Kidney epithelial cell (primary cell): ENCODE results near the gene C16orf95. TPM values are rescaled to one million over a fixed set of nuclear protein-coding genes. Genes with fewer than 3 reads are reported as not detected.
A peak's percentile ranks its signal among the peaks of the same experiment; 100 is the strongest.

Source experiments
- DNase-seq: peaks from one replicate; pipeline ENCODE4 v3.0.0-alpha.2; 2010; ENCODE audit warnings: low read depth
- H3K27me3 ChIP-seq: 2 replicates; pipeline ENCODE4 v1.6.0; 2011; ENCODE audit warnings: low read length; ENCODE audit not compliant: control insufficient read depth, insufficient read depth
- H3K36me3 ChIP-seq: 2 replicates; pipeline ENCODE4 v1.5.1; 2011; ENCODE audit warnings: low read length; ENCODE audit not compliant: control insufficient read depth, insufficient read depth
- H3K4me3 ChIP-seq: 2 replicates; pipeline ENCODE4 v1.5.1; 2011; ENCODE audit warnings: low read depth, mild to moderate bottlenecking, control low read depth, low read length
- CTCF ChIP-seq: IDR thresholded peaks from 2 replicates; pipeline ENCODE4 v1.5.1; 2011; ENCODE audit warnings: mild to moderate bottlenecking, moderate library complexity, low read length, control low read depth, inconsistent platforms; ENCODE audit not compliant: insufficient read depth, poor library complexity, severe bottlenecking
- total RNA-seq: library from RNA; depleted of rRNA; stranded (reverse); fragments of >200 nt; gene quantifications from 2 replicates; pipeline ENCODE4 v1.2.3, GENCODE V29; 2015

The C16orf95 gene
- total RNA-seq, 1 donor from 2014 or later: 1.7 TPM

DNA sequence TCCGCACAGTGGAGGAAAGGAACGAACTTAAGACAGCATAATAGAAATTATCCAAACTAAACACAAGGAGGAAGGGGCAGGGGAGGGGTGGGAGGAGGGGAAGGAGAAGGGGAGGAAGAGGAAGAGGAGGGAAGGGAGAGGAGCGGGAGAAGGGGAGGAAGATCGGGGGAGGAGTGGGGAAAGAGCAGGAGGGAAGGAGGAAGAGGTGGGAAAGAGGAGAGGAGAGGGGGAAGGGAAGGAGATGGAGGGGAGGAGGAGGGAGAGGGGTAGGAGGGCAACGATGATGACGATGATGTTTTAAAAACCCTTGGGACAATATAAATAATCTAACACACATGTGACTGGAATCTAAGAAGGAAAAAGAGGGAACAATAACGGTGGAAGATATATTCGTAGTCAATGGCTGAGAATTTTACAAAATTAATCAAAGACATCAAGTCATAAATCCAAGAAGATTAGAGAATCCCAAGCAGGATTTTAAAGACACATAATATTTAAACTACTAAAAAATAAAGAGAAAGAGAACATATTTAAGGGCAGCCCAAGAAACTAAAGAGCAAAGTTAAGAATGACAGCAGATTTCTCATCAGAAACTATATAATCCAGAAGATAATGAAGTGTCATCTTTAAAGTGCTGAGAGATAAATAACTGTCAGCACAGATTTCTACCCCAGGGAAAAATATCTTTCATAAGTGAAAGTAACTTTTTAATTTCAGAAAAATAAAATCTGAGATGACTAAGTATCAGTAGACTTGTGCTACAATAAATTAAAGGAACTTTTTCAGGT, 30.2 kb downstream of the C16orf95 start:
- TF ChIP-seq CTCF: no peak
- Histone ChIP-seq H3K36me3 (no peaks in the 10 kb centered on the region), H3K4me3 (no peak overlapping the region), H3K27me3 (no peaks in the 10 kb centered on the region)
- no peak for DNase-seq

- no peak for TF ChIP-seq CTCF
- Histone ChIP-seq H3K27me3 (no peaks in the 10 kb centered on the region), H3K36me3 (no peaks in the 10 kb centered on the region), H3K4me3 (no peak overlapping the region)
- no peak for DNase-seq
These were observed 33.0 kb downstream of the C16orf95 start for GRCh38 chr16:87284183-87284582.

DNA sequence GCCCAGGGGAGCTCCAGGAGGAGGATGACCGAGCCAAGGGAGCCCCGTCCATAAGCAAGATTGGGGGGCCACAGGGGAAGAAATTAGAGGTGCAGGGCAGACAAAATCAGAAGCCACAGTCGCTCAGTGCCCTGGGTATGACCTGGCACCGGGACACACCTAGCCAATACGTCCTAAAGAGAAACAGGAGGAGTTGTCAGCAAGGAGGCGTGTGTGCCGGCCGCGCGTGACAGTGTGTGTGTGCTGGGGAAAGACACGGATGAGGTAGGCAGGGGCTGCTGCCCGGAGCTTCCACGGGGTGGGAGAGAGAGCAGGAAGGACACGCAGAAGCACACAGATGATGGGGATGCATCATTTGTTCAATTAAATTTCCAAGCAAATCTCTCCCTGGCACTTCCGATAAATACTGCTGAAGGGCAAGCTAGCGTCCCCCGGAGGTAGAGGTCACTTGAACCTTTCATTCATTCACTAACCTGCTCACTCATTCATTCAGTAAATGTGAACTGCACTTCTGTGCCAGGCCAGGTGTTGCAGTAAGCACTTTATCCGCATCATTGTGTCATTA, 38.0 kb downstream of the C16orf95 start:
- Histone ChIP-seq H3K36me3 (no peaks in the 10 kb centered on the region), H3K4me3 (no peak overlapping the region), H3K27me3 (peaks cover 5% of the 10 kb centered on the region)
- no peak for DNase-seq
- TF ChIP-seq CTCF: no peak

DNA sequence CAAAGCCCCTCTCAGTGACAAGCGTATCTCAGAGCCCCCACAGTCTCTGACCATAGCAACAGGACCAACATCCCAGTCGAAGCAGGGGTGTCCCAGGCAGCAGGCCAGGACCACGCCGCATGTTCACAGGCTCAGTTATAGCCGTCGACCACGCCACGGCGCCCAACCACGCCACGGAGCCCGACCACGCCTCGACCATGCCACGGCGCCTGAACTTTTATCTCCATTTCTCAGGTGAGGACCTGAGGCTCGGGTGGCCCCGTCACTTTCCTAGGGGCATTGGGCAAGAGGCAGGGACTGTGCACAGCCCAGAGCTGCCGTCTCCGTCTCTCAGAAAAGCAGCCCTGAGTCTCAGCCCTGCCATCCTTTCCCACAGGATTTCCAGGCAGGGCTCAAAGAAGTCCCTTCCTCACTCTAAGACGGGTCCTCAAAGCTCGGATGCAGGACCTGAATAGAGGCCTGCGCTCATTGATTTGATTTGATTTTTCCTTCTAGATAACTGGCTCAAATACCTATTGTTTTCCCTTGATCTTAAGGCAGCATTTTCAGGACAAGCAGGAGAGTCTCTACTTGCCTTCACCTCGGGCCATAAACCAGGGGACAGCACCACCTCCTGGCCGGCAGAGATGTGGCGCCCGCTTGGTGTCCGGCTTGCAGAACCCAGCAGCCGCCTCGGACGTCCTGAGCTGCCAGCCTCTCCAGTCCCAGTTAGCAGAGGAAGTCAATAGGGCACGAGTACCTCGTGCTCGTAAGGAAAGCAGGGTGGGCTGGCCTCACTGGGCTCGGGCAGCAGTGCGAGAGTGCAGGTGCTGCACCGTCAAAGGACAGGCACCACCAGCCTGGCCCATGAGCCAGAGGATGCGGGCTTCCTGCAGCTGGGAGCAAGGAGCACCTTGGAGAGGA, 38.8 kb downstream of the C16orf95 start:
- no peak for DNase-seq
- Histone ChIP-seq H3K36me3 (no peaks in the 10 kb centered on the region), H3K4me3 (no peak overlapping the region), H3K27me3 (peaks cover 5% of the 10 kb centered on the region)
- peak; percentile 90 for TF ChIP-seq CTCF

DNA sequence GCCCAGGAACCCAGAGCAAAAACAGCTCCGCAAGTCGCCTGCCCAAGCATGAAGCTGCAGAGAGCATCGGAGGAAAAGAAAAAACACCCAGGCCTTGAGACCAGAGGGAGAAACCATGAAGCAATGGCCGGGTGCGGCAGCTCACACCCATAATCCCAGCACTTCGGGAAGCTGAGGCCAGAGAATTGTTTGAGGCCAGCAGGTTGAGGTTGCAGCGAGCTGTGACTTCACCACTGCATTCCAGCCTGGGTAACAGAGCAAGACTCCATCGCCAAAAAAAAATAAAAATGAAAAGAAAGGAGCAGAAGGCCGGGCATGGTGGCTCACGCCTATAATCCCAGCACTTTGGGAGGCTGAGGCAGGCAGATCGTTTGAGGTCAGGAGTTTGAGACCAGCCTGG, 40.3 kb downstream of the C16orf95 start:
- Histone ChIP-seq H3K4me3 (no peak overlapping the region), H3K27me3 (peaks cover 5% of the 10 kb centered on the region), H3K36me3 (no peaks in the 10 kb centered on the region)
- TF ChIP-seq CTCF: no peak
- no peak for DNase-seq
